GM12865 (cell line): ENCODE results near the gene GRSF1.
"Not testable (repeated sequence)": the region's sequence is repeated elsewhere in the genome, so short reads cannot be mapped to it uniquely, and the experiment has no call there.

ENCODE experiments used
- DNase-seq: peaks from one replicate; pipeline ENCODE4 v3.0.0; 2010; ENCODE audit warnings: low read depth
- H3K4me3 ChIP-seq: 2 replicates; pipeline ENCODE4 v1.5.1; 2011; ENCODE audit warnings: mild to moderate bottlenecking, low read depth, low read length, control low read depth
- TF ChIP-seq, protein P1 (sequence below): IDR thresholded peaks from 2 replicates; pipeline ENCODE4 v1.5.1; 2011; ENCODE audit warnings: low read length, control low read depth, low read depth, inconsistent platforms; ENCODE audit not compliant: insufficient read depth; ENCODE audit errors: missing control alignments

GRSF1 gene

GRCh38 chr4:70842761-70843435, 3.2 kb upstream of the GRSF1 start:
- TF ChIP-seq, protein P1, sequence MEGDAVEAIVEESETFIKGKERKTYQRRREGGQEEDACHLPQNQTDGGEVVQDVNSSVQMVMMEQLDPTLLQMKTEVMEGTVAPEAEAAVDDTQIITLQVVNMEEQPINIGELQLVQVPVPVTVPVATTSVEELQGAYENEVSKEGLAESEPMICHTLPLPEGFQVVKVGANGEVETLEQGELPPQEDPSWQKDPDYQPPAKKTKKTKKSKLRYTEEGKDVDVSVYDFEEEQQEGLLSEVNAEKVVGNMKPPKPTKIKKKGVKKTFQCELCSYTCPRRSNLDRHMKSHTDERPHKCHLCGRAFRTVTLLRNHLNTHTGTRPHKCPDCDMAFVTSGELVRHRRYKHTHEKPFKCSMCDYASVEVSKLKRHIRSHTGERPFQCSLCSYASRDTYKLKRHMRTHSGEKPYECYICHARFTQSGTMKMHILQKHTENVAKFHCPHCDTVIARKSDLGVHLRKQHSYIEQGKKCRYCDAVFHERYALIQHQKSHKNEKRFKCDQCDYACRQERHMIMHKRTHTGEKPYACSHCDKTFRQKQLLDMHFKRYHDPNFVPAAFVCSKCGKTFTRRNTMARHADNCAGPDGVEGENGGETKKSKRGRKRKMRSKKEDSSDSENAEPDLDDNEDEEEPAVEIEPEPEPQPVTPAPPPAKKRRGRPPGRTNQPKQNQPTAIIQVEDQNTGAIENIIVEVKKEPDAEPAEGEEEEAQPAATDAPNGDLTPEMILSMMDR: no peak
- H3K4me3 ChIP-seq: no peak overlapping the region; the same call in 1 of the 2 replicates
- DNase-seq: peak; percentile 67

- no peak for DNase-seq
- H3K4me3 ChIP-seq: no peak overlapping the region
- TF ChIP-seq, protein P1: no peak
Observed at GRCh38 chr4:70841951-70842350, 2.3 kb upstream of the GRSF1 start.

DNA sequence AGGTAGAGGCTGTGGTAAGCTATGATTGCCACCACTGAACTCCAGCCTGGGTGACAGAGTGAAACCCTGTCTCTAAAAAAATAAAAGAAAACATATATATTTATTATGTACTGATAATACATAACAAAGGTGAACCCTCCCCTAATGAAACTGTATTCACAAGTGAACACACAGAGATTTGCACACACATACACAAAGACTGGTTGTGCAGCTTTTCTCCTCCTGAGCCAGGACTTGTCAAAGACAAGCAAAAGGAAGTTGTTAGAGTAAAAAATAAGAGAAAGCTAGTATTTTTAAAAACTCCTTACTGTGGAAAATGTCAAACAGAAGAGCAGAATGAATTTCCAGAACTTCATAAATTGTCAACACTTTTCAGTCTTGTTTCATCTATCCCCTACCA, 1.5 kb upstream of the GRSF1 start:
- TF ChIP-seq, protein P1: no peak
- no peak overlapping the region for H3K4me3 ChIP-seq
- DNase-seq: no peak

DNA sequence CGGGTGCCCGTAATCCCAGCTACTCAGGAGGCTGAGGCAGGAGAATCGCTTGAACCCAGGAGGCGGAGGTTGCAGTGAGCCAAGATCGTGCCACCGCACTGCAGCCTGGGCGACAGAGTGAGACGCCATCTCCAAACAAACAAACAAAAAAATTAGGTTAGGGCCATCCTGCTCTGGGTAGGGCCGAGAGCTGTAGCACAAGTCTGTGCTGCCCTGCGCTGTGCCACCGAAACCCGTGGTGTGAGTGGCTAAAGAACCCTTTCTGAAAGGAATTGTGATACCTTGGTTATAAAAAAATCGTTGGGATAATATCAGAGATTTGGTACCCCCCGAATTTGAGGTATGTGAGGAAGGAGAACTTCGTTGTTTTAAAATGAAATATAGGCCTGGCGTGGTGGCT, 941 bp upstream of the GRSF1 start:
- DNase-seq, H3K4me3 ChIP-seq: not testable (repeated sequence)

DNA sequence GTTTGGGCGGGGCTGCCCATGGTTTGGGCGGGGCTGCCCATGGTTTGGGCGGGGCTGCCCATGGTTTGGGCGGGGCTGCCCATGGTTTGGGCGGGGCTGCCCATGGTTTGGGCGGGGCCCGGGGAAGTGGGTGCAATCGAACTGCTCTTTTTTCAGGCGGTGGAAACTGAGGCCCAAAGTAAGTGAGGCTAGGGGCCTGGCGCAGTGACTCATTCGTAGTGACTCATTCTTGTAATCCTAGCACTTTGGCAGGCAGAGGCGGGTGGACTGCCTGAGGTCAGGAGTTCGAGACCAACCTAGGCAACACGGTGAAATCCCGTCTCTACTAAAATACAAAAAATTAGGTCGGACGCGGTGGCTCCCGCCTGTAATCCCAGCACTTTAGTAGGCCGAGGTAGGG, 447 bp upstream of the GRSF1 start:
- DNase-seq: peak; percentile 54
- H3K4me3 ChIP-seq: not testable (repeated sequence)

GRCh38 chr4:70838666-70839588, 763 bp downstream of the GRSF1 start:
- TF ChIP-seq, protein P1: no peak
- peak overlapping the region; percentile 93 for H3K4me3 ChIP-seq
- DNase-seq: peak; percentile 85

DNA sequence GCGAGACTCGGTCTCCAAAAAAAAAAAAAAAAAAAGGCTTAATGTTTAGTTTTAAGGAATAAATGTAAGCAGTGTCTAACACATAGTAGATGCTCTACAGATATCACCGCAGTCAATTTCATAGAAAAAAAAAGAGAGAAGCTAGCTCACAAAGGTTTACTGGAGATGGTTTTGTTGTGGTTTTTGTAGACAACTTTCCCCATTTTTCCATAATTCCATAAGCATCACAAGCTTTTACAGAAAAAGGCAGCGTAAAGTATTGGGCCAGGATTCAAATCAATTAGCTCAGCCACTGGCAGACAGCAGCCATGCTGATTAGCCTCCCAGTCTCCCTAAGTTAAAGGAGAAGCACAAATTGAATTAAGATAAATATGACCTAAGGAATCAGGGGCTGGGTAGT, 1.5 kb downstream of the GRSF1 start:
- DNase-seq: no peak

More for the DNA sequence above, 1.5 kb downstream of the GRSF1 start:
- TF ChIP-seq, protein P1: no peak
- H3K4me3 ChIP-seq: peak overlapping the region; percentile 93
